GM12878 (cell line): ENCODE measurements around the gene C11orf52. TPM values are rescaled to one million over a fixed set of nuclear protein-coding genes. Genes with fewer than 3 reads are reported as not detected.

ENCODE experiments used
- ATAC-seq: fragments of 200-7000 bp; cut with Tn5 transposase; 3 replicates; pipeline ENCODE4 v1.9.1; 2020; ENCODE audit warnings: mild to moderate bottlenecking, moderate library complexity
- BruUV-seq: library from RNA; stranded (reverse); fragments of 400-500 nt; replicated peaks from 2 replicates; lab custom pipeline; 2021; lab: Mats Ljungman, UMichigan
- CTCF ChIA-PET: fragments of 300-600 bp; sonication (Branson Sonifier 250); formaldehyde crosslinking; extraction: SDS; loops from one replicate; lab custom pipeline; 2021; ENCODE audit warnings: inconsistent platforms; lab: Yijun Ruan, JAX
- POLR2A ChIA-PET: fragments of 350-600 bp; formaldehyde crosslinking; extraction: SDS; loops from one replicate; lab custom pipeline; 2021; ENCODE audit warnings: inconsistent platforms; lab: Charles Lee
- RAD21 ChIA-PET: fragments of 300-600 bp; sonication (Branson Sonifier 250); formaldehyde crosslinking; loops from one replicate; lab custom pipeline; 2023; ENCODE audit warnings: antibody characterized with exemption; ENCODE audit not compliant: unreplicated experiment; lab: Charles Lee
- SMC1A ChIA-PET: fragments of 300-600 bp; sonication (Branson Sonifier 250); formaldehyde crosslinking; loops from one replicate; lab custom pipeline; 2023; ENCODE audit not compliant: unreplicated experiment, uncharacterized antibody; lab: Charles Lee
- DNase-seq: peaks from one replicate; pipeline ENCODE4 v3.0.0-alpha.2; 2011; ENCODE audit warnings: low read depth, low spot score
- FAIRE-seq: peaks from 3 replicates; lab custom pipeline; 2011; peaks lifted over from hg19 to GRCh38; lab: Jason Lieb, UNC
- H2AFZ ChIP-seq: 2 replicates; pipeline ENCODE4 v1.6.0; 2011; ENCODE audit warnings: low read depth, low read length, control low read depth; ENCODE audit not compliant: control insufficient read depth
- H3K27ac ChIP-seq: 2 replicates; pipeline ENCODE4 v1.5.1; 2011; ENCODE audit warnings: control low read depth; ENCODE audit not compliant: control insufficient read depth, insufficient read depth
- H3K27me3 ChIP-seq, 2 experiments: replicated peaks in 1 of 2; 2 replicates each; pipeline versions ENCODE4 v1.6.0 to v1.6.1; 2011; ENCODE audit warnings: low read length in 1 of 2; ENCODE audit not compliant: control insufficient read depth in 2 of 2, insufficient read depth in 2 of 2
- H3K36me3 ChIP-seq, 2 experiments: 2 replicates each; pipeline ENCODE4 v1.5.1; 2011; ENCODE audit warnings: low read length in 1 of 2; ENCODE audit not compliant: control insufficient read depth in 2 of 2, insufficient read depth in 2 of 2
- H3K4me1 ChIP-seq: 2 replicates; pipeline ENCODE4 v1.6.1; 2011; ENCODE audit warnings: mild to moderate bottlenecking, low read length, moderate library complexity, mixed read lengths; ENCODE audit not compliant: control insufficient read depth, insufficient read depth
- H3K4me2 ChIP-seq: 2 replicates; pipeline ENCODE4 v1.6.0; 2011; ENCODE audit warnings: control low read depth; ENCODE audit not compliant: control insufficient read depth, insufficient read depth
- H3K4me3 ChIP-seq: fragments of 200-600 bp; sonication (generic); 2 replicates; pipeline ENCODE4 v1.5.1; 2016
- H3K79me2 ChIP-seq: 2 replicates; pipeline ENCODE4 v1.6.0; 2011; ENCODE audit warnings: low read length; ENCODE audit not compliant: control insufficient read depth, insufficient read depth
- H3K9ac ChIP-seq: 2 replicates; pipeline ENCODE4 v1.8.0; 2011; ENCODE audit warnings: low read length, control low read depth, mixed read lengths; ENCODE audit not compliant: control insufficient read depth, insufficient read depth
- H3K9me3 ChIP-seq: replicated peaks from 3 replicates; pipeline ENCODE4 v1.5.1; 2011; ENCODE audit warnings: mild to moderate bottlenecking, low read length; ENCODE audit not compliant: control insufficient read depth, insufficient read depth
- H4K20me1 ChIP-seq: 2 replicates; pipeline ENCODE4 v1.6.0; 2011; ENCODE audit not compliant: control insufficient read depth, insufficient read depth
- BHLHE40 ChIP-seq, 2 experiments: fragments of 450-650 bp in 1 of 2; IDR thresholded peaks; 2 replicates each; pipeline ENCODE4 v1.6.1; 2011 to 2017; ENCODE audit warnings: low read depth in 2 of 2, borderline replicate concordance in 1 of 2, improper control_type of control experiment in 1 of 2, low read length in 1 of 2, mild to moderate bottlenecking in 1 of 2
- CHD1 ChIP-seq: IDR thresholded peaks from 2 replicates; pipeline ENCODE4 v1.6.1; 2012; ENCODE audit warnings: low read depth, low read length, improper control_type of control experiment
- EZH2 ChIP-seq: IDR thresholded peaks from 2 replicates; pipeline ENCODE4 v1.6.1; 2012; ENCODE audit warnings: low read depth, mild to moderate bottlenecking, control low read depth, inconsistent platforms, low read length, borderline replicate concordance; ENCODE audit not compliant: control insufficient read depth
- FOS ChIP-seq: IDR thresholded peaks from 3 replicates; pipeline ENCODE4 v1.6.1; 2011; ENCODE audit warnings: borderline replicate concordance; ENCODE audit not compliant: insufficient read length; ENCODE audit errors: extremely low read depth
- IRF4 ChIP-seq: IDR thresholded peaks from 2 replicates; pipeline ENCODE4 v1.6.1; 2011; ENCODE audit warnings: low read depth, low read length
- KDM1A ChIP-seq: fragments of 200-600 bp; sonication (generic); IDR thresholded peaks from 2 replicates; pipeline ENCODE4 v1.6.1; 2016; ENCODE audit warnings: borderline replicate concordance
- MEF2B ChIP-seq: fragments of 450-650 bp; IDR thresholded peaks from 2 replicates; pipeline ENCODE4 v1.6.1; 2018; ENCODE audit warnings: mild to moderate bottlenecking, moderate library complexity; ENCODE audit not compliant: partially characterized antibody, poor library complexity, severe bottlenecking
- MXI1 ChIP-seq: fragments of 150-350 bp; IDR thresholded peaks from 2 replicates; pipeline ENCODE4 v1.6.1; 2011; ENCODE audit warnings: low read depth, mild to moderate bottlenecking, inconsistent platforms, low read length, improper control_type of control experiment
- NR2C2 ChIP-seq: IDR thresholded peaks from 2 replicates; pipeline ENCODE4 v1.6.1; 2011; ENCODE audit warnings: borderline replicate concordance, low read depth; ENCODE audit not compliant: control insufficient read depth, insufficient read length
- RUNX3 ChIP-seq: IDR thresholded peaks from 2 replicates; pipeline ENCODE4 v1.6.1; 2012; ENCODE audit warnings: low read length, inconsistent platforms
- SP1 ChIP-seq: IDR thresholded peaks from one replicate; pipeline ENCODE4 v1.6.1; 2011; ENCODE audit warnings: low read depth, low read length
- WGBS: methylation state at CpG from one replicate; pipeline ENCODE4 v1.1.6; 2016; ENCODE audit warnings: low lambda C conversion rate; ENCODE audit not compliant: insufficient replicate concordance, insufficient coverage; ENCODE audit errors: missing lambda C conversion rate; 5-methylcytosine and 5-hydroxymethylcytosine counted together
- in situ Hi-C: fragments of 300-500 bp; cut with MboI; formaldehyde crosslinking; loops from 9 replicates; pipeline ENCODE4 v1.14.3; 2018; ENCODE audit warnings: mixed read lengths
- intact Hi-C: fragments of 100-400 bp; cut with micrococcal nuclease; formaldehyde crosslinking; loops from one replicate; pipeline ENCODE4 v1.14.2; 2022; ENCODE audit not compliant: unreplicated experiment
- polyA plus RNA-seq, 11 experiments: library from polyadenylated mRNA; depleted of rRNA in 4 of 11; unstranded in 6 of 11; stranded (reverse) in 5 of 11; fragments of >200 nt; fragmentation: Nextera tagmentation in 4 of 11; fragmentation: Illumina TruSeq in 1 of 11; extraction: Ambion mirVana in 4 of 11; extraction: Trizol in 1 of 11; gene quantifications; 1 replicate in 1 of 11; 2 replicates in 10 of 11; pipeline versions ENCODE4 v1.2.1 to v1.2.3, GENCODE V29; 2011 to 2016; ENCODE audit warnings: inconsistent platforms in 2 of 11, missing spikeins in 2 of 11, low read depth in 1 of 11
- total RNA-seq, 4 experiments: library from RNA; depleted of rRNA in 3 of 4; stranded (reverse); fragments of >200 nt in 3 of 4; fragmentation: Illumina TruSeq in 1 of 4; extraction: Trizol in 1 of 4; gene quantifications; 2 replicates each; pipeline versions ENCODE4 v1.2.1 to v1.2.3, GENCODE V29; 2013 to 2021
- TF ChIP-seq, protein P1 (sequence below): fragments of 450-650 bp; conservative IDR thresholded peaks from 2 replicates; pipeline ENCODE4 v1.6.1; 2017; ENCODE audit warnings: mild to moderate bottlenecking, moderate library complexity
- TF ChIP-seq, protein P2 (sequence below): IDR thresholded peaks from 2 replicates; pipeline ENCODE4 v1.6.1; 2011; ENCODE audit warnings: low read depth, low read length, improper control_type of control experiment, borderline replicate concordance
- TF ChIP-seq, protein P3 (sequence below): fragments of 450-650 bp; IDR thresholded peaks from 2 replicates; pipeline ENCODE4 v1.6.1; 2016; ENCODE audit warnings: mild to moderate bottlenecking, moderate library complexity, borderline replicate concordance

Gene C11orf52
- total and polyA plus RNA-seq, 10 of the 15 experiments (the other 5 are each of a cell fraction or from before 2014, with no cell fraction given): not detected

DNA sequence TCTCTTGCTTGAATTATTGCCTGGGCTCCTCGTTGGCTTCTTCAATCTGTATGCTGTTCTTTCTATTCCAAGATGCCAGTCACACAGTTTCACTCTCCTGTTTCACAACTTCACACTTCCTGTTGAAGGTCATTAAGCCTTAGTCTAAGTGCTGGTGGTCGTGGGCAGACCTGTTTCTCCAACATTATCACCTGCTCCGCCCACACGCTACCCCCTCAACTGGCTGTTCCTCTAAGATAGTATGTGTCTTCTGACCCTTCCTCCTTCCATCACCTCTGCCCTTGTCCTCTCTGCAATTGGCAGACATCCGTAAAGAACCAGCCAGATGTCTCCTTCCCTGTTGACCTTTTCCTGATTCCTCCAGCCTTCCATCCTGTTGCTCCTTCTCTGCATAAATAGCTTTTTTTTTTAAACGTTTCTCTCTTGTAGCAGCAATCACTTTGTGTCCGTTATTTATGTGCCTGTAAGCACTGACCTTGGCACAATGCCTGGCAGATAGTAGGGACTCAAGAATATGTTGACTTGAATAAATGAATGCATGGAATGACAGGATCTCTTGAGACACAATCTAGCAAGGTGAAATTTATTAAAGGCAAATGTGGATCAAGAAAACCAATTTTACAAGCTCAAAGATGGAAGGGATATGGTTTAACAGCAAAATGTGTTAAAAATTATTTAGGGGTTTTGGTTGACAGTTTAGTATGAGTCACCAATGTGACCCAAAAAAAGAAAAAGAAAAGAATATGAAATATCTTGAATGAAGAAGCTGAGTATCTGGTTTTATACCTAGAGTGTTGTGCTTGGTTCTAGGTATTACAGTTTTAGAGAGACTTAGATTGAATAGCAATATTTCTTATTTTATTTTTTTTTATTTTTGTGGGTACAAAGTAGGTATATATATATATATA is 31.1 kb downstream of the C11orf52 start:
- Histone ChIP-seq H4K20me1 (no peaks in the 10 kb centered on the region), H3K4me3 (no peak overlapping the region), H3K4me2 (no peak overlapping the region), H3K9ac (no peak overlapping the region), H3K9me3 (peaks cover 2% of the 10 kb centered on the region; the same call in 1 of the 3 replicates), H3K4me1 (peaks cover 10% of the 10 kb centered on the region), H3K36me3 (no peaks in the 10 kb centered on the region), H3K27me3 (no peaks in the 10 kb centered on the region), H3K79me2 (no peaks in the 10 kb centered on the region), H3K27ac (no peak overlapping the region), H2AFZ (no peak overlapping the region)
- DNase-seq (no peak), ATAC-seq (no peak), FAIRE-seq (no peak)
- ChIA-PET POLR2A (interaction anchor here (0.9 to 1.1 kb wide), 2 partner anchors 18 to 21 kb away, joined by 3 to 6 read pairs; no protein-coding TSS in a partner anchor), RAD21 (no interaction called here), CTCF (interaction anchor here (0.9 kb wide), 1 partner anchor 68 kb away, joined by 3 read pairs; no protein-coding TSS in a partner anchor), SMC1A (interaction anchor here (0.9 to 1.5 kb wide), 2 partner anchors 14 to 22 kb away, joined by 3 to 4 read pairs; no protein-coding TSS in a partner anchor)
- intact Hi-C loops (no loop called here), in situ Hi-C loops (loop anchor here (10.0 kb wide), 1 partner anchor 65 kb away; no protein-coding TSS in a partner anchor)
- no TSS peak for BruUV-seq
- 34% methylated on average over 7 of the region's 7 CpGs for WGBS
- TF ChIP-seq BHLHE40 (IDR thresholded peaks at IDR 0.05; ENCODE audit: borderline replicate concordance in 1 of 2, low read depth in 2 of 2, low read length in 1 of 2) (no peak), IRF4 (no peak), CHD1 (no peak), FOS (no peak), MXI1 (no peak), KDM1A (no peak), MEF2B (no peak), NR2C2 (no peak), SP1 (no peak), EZH2 (no peak), RUNX3 (no peak)
- TF ChIP-seq, protein P1, sequence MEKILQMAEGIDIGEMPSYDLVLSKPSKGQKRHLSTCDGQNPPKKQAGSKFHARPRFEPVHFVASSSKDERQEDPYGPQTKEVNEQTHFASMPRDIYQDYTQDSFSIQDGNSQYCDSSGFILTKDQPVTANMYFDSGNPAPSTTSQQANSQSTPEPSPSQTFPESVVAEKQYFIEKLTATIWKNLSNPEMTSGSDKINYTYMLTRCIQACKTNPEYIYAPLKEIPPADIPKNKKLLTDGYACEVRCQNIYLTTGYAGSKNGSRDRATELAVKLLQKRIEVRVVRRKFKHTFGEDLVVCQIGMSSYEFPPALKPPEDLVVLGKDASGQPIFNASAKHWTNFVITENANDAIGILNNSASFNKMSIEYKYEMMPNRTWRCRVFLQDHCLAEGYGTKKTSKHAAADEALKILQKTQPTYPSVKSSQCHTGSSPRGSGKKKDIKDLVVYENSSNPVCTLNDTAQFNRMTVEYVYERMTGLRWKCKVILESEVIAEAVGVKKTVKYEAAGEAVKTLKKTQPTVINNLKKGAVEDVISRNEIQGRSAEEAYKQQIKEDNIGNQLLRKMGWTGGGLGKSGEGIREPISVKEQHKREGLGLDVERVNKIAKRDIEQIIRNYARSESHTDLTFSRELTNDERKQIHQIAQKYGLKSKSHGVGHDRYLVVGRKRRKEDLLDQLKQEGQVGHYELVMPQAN: no peak
- TF ChIP-seq, protein P2, sequence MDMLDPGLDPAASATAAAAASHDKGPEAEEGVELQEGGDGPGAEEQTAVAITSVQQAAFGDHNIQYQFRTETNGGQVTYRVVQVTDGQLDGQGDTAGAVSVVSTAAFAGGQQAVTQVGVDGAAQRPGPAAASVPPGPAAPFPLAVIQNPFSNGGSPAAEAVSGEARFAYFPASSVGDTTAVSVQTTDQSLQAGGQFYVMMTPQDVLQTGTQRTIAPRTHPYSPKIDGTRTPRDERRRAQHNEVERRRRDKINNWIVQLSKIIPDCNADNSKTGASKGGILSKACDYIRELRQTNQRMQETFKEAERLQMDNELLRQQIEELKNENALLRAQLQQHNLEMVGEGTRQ: no peak
- TF ChIP-seq, protein P3, sequence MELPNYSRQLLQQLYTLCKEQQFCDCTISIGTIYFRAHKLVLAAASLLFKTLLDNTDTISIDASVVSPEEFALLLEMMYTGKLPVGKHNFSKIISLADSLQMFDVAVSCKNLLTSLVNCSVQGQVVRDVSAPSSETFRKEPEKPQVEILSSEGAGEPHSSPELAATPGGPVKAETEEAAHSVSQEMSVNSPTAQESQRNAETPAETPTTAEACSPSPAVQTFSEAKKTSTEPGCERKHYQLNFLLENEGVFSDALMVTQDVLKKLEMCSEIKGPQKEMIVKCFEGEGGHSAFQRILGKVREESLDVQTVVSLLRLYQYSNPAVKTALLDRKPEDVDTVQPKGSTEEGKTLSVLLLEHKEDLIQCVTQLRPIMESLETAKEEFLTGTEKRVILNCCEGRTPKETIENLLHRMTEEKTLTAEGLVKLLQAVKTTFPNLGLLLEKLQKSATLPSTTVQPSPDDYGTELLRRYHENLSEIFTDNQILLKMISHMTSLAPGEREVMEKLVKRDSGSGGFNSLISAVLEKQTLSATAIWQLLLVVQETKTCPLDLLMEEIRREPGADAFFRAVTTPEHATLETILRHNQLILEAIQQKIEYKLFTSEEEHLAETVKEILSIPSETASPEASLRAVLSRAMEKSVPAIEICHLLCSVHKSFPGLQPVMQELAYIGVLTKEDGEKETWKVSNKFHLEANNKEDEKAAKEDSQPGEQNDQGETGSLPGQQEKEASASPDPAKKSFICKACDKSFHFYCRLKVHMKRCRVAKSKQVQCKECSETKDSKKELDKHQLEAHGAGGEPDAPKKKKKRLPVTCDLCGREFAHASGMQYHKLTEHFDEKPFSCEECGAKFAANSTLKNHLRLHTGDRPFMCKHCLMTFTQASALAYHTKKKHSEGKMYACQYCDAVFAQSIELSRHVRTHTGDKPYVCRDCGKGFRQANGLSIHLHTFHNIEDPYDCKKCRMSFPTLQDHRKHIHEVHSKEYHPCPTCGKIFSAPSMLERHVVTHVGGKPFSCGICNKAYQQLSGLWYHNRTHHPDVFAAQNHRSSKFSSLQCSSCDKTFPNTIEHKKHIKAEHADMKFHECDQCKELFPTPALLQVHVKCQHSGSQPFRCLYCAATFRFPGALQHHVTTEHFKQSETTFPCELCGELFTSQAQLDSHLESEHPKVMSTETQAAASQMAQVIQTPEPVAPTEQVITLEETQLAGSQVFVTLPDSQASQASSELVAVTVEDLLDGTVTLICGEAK: no peak
